Amygdala (tissue), 56 donors: ENCODE results near the gene IL17A.

Experiments
- DNase-seq, 56 donors: peaks; one replicate each; lab custom pipeline; 2025; lab: John Stamatoyannopoulos, UW

Gene IL17A

DNA sequence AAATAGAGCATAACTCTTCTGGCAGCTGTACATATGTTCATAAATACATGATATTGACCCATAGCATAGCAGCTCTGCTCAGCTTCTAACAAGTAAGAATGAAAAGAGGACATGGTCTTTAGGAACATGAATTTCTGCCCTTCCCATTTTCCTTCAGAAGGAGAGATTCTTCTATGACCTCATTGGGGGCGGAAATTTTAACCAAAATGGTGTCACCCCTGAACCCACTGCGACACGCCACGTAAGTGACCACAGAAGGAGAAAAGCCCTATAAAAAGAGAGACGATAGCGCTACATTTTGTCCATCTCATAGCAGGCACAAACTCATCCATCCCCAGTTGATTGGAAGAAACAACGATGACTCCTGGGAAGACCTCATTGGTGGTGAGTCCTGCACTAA lies at the start of gene IL17A:
IL17A (plus strand) TSS at position 301 of the 400 bp plus-strand sequence; CDS start at position 358, 57 bp downstream.
- DNase-seq, result no peak

DNA sequence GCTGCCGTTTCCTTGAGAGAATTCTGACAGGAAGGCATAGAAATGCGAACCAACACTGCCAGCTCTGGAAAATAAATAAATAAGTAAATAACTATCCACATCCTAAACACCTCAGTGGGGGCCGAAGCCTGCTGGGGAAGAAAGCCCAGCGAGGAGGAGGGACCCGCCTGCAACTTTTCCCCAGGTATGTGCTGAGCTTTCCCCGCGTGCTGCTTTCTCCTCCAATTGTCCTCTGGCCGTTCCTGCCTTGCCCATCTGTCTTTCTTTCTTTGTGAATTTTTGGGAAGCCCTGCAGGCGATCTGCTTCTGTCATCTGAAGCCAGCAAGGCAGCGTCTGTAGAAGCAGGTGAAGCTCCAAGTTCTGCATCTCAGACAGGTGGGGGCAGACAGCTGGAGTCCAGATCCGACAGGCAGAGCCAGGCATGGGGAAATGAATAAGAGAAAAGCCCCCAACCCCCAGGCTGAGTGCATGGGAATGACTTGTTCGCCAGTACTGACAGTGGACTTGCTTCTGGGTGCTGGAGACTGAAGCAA lies 49.2 kb upstream of the IL17A start:
- no peak for DNase-seq

DNA sequence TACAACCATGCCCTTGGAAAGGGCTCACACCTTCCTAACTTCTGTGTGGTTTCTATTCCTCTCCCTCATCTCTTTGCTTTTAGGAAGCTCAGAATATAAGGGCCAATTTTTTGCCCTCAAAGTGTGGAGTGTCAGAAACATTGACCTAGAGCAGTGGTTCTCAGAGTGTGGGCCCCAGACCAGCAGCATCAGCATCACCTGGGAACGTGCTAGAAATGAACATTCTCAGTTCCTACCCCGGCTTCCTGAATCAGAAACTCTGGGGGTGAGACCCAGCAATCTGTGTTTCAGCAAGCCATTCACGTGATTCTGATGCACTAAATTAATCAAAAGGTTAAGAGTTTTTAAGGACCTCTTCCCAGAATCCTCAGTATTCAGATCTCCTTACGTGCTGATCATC lies 47.9 kb upstream of the IL17A start:
- DNase-seq, result no peak

DNA sequence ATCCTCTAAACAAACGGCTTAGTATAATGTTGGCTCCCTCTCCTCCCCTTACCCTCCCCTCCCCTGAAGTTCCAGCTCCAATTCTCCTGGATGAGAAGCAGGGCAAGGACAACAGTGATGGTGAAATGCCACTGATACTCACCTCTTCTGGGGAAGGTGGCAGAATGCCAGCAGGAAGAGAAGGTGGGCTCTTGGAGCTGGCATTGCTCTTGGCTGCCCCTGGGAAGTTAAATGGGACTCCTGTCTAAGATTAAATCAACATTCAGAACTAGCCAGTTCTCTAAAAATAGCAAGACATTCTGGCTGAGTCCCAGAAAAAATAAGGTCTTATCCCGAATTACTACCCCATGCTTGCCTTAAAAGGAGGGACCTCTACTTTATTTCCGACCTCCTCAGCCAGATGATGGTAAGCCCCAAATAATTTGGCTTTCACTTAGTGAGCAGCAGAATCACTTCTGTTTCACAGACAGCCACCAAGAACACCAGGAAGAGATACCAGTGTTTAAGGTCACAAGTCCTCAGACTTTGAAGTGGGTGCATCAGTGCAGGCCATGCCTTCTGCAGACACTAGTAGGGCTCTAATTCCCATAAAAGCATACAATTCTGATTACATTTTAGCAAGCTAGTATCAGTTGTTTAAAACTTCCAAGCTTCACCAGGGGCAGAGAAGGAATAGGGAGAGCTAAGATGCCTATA lies 46.0 kb upstream of the IL17A start:
- DNase-seq, result peak in 1 of 56 donors; percentile 31

DNA sequence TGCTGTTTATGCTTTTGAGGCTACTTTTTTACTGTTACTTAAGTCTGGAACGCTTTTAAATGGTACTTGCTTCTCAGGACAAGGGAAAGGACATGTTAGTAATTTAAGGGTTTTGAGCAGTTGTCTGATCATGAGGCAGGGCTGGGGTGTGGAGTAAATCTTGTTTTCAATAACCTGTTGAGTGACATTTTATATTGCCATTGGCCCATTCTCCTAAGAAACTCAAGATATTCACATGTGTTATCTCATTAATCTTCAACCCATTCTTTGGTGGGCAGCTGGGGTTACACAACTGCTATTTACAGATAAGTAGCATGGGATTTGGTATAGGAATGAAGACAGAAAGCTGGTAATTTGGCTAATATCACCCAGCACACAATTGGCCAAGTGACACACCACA lies 44.6 kb upstream of the IL17A start:
- no peak for DNase-seq

DNA sequence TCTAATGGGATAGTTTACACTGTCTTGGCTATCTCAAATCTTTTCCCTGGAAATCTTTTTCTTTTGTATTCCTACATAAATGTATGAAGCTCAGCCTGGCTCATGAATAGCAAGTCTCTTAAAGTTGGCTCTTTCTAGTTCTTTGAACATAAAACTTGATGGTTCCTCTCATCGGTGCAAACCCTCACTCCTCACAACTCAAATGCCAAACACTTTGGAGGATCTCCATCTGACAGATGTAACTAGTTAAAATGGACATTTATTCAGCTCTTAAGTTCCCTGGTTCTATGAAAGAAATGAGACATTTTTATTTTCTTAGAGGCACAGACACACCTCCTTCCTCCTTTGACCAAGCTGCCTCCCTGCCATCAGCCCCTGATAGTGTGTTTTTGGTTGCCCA lies 43.6 kb upstream of the IL17A start:
- DNase-seq, result no peak

DNA sequence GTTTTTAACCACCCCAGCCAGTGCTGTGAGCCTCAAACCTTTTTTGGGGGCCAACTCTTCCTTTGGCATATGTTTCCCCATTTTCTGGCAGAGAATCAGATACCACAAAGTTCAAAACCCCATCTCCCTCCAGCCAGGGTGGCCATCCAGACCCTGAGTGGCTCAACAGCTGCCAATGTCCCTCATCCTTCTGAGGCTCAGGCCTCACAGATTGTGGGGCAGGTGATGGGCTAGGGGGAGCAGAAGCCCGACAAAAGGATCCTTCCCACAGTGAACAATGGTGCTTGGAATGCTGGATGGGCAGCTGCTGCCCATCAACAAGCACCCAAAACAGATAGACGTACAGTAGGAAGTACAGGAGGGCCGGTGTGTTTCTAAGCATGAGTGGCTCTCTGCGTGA lies 42.6 kb upstream of the IL17A start:
- DNase-seq, result no peak

DNA sequence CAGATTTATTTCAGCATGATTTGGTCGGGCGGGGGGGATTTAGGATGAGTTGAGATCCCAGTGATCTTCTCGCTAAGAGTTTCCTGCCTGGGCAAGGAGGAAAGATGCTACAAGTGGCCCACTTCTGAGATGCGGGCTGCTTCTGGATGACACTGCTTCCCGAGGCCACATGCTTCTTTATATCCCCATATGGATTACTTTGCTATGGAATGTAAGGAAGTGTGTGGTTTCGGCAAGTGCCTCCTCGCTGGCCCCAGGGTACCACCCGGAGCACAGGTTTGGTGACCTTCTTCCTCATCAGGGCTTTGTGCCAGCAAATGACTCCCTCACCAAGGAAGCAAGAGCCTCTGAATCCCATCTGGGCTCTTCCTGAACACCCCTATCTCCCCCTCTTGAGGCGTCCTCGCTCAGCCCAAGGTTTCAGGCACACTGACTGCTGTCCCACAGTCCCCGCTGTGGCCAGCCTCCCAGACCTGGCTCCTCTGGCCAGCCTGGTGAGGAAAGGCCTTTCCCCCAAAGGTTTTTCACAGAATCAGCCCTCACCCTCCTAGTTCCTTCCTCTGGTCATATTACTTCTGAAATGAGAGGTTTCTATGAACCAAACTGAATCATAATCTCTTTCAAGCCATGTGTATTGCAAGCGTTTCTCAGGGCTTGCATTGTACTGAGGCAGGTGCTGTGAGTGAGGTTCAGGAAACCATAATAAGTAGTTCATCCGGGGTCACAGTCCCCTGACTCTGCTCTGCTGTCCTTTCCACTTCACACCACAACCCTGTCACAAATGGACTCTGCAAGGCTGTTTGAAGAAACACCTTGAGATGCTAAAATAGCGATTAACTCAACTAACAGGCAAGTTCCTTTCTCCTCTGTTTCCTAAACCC lies 41.7 kb upstream of the IL17A start:
- DNase-seq, result no peak

DNA sequence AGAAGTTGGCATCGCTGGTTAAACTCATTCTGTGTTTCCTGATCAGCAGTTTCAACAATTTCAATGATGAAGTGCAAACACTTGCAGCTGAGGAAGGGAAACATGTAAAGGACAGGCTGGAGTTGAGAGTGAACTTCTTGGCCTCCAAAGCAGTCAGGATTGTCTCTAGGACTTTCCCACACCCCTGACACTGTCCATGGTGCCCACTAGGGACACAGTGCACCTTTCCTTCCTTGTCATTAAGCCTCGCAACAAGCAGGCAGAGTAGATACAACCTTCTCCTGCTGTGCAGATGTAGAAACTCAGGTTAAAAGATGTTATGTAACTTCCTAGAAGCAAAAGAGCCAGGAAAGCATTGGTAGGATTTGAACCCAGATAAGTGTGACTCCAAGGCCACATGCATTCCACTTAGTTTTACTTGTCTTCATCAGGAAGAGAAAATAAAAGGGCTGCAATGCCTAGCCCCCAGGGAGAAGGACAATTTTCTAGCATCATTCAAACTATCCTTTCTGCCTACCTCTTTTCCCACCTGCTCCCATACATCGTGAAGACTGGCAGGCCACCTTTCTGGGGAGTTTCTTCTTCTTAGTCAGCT lies 39.2 kb upstream of the IL17A start:
- no peak for DNase-seq

DNA sequence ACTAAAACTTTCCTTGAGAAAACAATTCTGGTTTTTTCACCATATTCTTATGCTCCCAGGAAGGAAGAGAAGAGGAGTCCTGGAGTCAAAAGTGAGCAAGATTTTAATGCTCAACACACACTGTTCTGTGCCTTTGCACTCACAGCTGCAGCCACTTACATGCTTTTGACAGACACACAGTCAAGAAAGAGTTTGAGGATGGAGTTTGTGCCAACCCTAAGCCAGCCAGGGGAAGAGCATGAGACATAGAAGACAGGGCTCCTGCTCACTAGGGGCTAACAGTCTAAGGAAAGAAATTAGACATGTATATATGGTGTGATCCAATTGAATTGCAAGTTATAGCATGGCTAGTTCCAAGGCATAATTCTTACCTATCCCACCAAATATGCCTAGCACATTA lies 37.1 kb upstream of the IL17A start:
- DNase-seq, result no peak

DNA sequence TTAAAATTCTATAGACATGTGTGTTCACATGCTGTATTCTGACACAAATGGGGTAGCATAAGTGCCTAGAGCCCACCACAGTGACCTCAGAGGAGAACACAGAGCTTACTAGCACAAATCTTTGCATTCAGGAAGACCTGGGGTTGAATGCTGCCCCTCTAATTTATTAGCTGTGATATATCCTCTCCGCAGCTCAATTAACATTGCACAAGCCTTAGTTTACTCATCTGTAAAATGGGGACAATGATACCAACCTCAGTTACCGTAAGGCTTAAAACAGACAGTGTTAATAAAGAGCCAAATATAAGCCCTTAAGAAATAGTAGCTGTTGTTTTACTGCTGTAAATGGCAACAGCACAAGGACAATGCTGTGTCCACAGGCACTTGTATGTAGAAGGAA lies 36.2 kb upstream of the IL17A start:
- DNase-seq, result no peak

DNA sequence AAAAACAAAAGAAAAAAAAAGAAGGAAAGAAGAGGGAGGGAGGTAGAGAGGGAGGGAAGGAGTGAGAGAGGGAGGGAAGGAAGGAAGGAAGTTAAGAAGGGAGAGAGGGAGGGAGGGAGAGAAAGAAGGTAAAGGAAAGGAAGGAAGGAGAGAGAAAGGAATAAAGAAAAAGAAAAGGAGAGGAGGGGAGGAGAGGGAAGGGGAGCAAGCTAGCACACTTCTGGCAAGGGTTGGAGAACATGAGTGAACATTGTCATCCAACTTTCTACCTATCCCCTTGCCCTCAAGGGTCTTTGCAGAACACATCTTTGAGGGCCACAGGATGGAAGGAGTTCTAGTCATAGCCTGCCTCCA lies 34.1 kb upstream of the IL17A start:
- no peak for DNase-seq

DNA sequence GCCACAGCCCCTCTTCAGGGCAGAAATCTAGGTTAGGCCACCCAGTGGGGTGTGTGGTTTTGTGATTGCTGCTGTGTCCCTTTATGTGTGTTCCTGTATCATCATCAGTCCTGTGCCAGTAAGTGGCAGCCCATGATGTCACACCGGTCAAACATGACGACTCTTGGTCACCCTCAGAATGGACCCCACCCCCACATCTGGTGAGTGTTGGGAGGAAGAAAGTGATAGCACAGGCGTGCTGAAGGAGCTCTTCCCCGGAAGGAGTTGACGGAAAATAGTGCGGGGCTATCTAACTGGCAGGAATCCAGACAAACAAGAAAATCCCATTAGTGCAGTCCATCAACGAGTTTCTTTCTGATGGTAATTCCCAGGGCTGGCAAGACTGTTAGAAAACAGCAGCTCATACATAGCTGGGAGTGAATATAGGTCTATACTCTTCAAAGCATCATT lies 33.4 kb upstream of the IL17A start:
- DNase-seq, result no peak

DNA sequence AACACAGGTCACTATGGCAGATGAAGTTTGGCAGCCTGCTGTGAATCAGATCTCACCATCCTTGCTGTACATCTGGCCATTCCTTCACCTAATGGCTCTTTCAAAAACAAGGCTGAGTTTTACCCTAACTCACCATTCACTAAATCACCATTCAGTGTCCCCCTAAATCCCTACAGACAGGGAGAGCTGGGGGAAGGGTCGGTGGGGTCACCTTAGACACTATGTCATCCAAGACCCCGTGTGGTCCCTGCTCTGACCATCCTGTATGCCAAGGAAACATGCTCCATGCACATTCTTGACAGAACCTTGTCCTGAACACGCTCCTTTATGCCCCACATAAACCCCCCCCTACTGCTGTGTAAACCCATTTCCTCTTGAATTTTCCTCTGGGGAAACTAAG lies 31.8 kb upstream of the IL17A start:
- DNase-seq, result no peak

DNA sequence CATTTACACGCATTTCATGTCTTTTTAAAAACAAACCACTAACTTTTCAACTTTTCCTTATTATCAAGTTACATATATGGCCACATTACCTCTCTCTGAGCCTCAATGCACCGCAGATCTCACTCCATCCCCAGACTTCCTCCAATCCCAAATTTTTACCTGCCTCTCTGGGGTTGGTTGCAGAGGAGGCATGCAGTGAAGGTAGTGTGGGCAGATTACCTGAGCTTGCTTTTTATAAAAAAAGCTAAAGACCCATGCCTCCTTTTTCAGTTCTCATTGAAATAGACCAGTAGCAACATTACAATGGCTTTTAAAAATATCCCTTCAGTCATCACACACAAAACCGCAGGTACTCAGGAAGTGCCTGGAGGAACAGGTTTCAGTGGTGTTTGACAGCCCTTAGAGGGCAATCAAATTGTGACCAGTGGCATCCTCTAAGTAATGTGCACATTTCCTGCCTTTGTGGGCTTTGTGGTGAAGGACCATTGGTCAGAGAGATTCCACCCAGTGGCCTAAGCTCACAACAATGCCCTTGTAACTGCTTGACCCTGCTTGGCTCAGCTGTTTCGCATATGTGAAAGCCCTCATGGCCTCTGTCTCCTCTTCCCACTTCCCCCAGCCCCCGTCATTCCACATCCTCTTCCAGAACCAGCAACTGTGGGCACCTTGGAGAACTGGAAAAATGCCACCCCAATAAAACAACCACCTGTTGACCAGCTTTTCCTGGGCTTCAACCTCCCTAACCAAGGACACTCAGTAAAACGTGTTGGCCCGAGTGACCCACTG lies 30.2 kb upstream of the IL17A start:
- DNase-seq, result no peak

DNA sequence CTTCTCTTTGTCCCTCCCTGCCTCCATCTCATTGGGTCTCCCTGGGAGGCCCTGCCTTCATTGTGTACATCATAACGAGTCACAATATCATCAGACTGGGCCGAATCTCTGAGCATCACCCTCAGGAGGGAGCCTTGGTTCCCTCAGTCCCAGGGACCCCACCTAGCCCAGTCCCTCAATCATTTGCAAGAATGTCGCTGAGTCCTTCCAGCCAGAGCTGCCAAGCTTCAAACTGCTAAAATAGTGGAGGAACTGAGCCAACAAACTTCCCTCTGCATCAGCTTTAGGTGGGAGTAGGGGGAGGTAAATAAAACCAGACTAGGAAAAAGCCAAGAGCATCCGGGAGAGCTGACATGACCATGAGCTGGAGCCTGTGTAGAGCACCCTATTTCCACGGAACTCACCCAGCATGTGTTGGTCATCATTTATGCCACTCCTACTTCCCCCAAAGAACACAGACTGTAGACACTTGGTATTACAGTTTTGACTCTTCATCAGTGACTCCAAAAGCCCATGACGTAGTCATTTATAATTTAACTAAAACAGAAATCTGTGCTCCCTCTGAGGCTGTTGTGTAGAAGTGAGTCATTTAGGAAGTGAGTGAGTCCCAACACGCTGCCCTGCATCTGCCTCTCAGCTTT lies 28.8 kb upstream of the IL17A start:
- DNase-seq, result no peak

DNA sequence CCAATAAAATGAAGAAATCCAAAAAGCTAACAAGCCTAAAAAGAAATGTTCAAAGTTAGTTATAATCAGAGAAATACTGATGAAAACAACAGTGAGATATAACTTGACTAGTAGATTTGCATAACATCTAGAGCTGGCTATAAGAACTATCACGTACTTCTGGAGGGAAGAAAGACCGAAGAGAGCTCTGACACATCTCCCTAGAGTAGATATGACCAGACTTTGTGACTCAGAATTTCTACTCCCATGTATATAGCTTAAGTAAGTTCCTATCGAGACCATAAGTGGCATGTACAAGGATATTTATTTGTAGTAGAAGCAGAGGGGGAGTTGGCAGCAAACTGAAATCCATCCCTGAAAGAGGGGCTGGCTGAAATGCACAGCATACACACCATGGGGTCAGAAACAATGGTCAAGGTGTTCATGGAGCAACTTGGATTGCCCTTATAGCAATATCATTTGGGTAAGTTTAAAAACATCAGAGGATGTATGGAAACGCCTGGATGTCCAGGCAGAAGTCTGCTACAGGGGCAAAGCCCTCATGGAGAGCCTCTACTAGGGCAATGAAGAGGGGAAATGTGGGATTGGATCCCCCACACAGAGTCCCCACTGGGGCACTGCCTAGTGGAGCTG lies 25.6 kb upstream of the IL17A start:
- no peak for DNase-seq

DNA sequence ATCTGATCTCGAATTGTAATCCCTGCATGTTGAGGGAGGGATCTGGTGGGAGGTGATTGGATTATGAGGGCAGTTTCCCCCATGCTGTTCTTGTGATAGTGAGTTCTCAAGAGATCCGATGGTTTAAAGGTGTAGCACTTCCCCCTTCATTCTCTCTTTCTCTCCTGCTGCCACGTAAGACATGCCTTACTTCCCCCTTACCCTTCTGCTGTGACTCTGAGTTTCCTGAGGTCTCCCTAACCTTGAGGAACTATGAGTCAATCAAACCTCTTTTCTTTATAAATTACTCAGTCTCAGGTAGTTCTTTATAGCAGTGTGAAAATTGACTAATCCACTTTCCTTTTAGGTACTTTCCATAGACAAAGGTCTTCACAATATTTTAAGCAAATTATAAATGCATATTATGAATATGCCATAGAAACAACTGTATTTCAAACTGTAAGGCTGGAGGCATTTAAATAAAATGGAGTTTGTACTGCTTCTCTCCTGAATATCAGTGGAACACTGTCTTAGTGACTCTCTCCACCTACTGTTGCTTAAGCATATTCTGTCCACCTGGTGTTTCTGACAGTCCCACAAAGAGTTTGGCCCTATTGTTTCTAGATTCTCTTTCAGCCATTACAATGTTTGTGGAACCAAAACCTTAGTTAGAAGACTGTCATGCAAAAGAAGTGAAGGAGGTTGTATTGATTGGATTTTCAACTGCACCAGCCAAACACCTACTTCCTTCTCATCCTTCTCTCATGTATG lies 24.3 kb upstream of the IL17A start:
- DNase-seq, result no peak
